ENCODE measurements around the gene PGAM2.
A peak's percentile ranks its signal among the peaks of the same experiment; 100 is the strongest.

Gene PGAM2

DNA sequence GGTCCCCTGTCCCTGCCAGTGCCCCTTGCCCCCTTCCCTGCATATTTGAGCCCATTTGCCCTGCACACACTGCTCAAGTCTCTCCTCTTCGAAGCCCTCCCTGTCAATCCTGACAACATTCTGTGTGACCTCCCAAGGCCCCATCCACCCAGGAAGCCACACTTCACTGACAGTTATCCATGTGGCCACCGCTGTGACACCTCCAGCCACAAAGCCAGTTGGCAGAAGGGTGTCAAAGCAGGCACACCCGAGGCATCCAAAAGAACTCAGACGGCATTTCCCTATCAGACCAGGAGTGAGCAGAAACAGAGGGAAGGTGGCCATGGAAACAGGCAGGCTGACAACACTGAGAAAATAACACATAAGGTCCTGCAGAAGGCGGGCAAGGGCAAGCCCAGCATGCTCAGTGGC is 12.3 kb upstream of the PGAM2 start:
- no peak overlapping the region for H3K27ac ChIP-seq (ENCODE audit: low read depth, low read length)
- H3K9ac ChIP-seq (ENCODE audit: low read length) = no peak overlapping the region
- H3K27me3 ChIP-seq (ENCODE audit: control insufficient read depth in 1 of 2, insufficient read depth in 2 of 2, low read length in 2 of 2) = no peaks in the 10 kb centered on the region
- peaks cover 55% of the 10 kb centered on the region for H3K36me3 ChIP-seq (ENCODE audit: insufficient read depth, low read length)
- H3K9me3 ChIP-seq (ENCODE audit: low read length) = no peaks in the 10 kb centered on the region
- H3K4me3 ChIP-seq (ENCODE audit: low read depth in 1 of 2, low read length in 2 of 2) = no peak overlapping the region
- H3K4me1 ChIP-seq (ENCODE audit: insufficient read depth, low read length) = peaks cover 18% of the 10 kb centered on the region

DNA sequence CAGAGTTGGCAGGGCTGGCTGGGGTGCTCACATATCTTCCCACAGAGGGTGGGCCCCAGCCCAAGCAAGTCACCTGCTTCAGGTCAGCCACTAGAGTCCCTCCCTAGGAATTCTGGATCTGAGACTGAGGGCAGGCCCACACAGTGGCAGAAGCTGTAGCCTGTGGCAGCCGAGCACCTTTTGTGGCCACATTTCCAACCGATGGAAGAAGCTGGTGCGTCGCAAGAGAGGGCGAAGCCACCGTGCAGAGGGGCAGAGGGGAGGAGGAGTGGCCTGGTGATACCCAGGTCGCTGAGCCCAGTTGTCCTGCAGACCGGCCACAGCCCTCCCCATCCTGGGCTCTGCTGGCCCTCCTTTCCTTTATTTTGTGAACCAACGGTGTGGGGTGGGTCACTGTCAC is 11.7 kb upstream of the PGAM2 start:
- Histone ChIP-seq H3K27me3 (ENCODE audit: control insufficient read depth in 1 of 2, insufficient read depth in 2 of 2, low read length in 2 of 2) (no peaks in the 10 kb centered on the region), H3K4me3 (ENCODE audit: low read depth in 1 of 2, low read length in 2 of 2) (no peak overlapping the region), H3K27ac (ENCODE audit: low read depth, low read length) (no peak overlapping the region), H3K36me3 (ENCODE audit: insufficient read depth, low read length) (peaks cover 57% of the 10 kb centered on the region), H3K9ac (ENCODE audit: low read length) (no peak overlapping the region), H3K4me1 (ENCODE audit: insufficient read depth, low read length) (peaks cover 25% of the 10 kb centered on the region), H3K9me3 (ENCODE audit: low read length) (no peaks in the 10 kb centered on the region)

DNA sequence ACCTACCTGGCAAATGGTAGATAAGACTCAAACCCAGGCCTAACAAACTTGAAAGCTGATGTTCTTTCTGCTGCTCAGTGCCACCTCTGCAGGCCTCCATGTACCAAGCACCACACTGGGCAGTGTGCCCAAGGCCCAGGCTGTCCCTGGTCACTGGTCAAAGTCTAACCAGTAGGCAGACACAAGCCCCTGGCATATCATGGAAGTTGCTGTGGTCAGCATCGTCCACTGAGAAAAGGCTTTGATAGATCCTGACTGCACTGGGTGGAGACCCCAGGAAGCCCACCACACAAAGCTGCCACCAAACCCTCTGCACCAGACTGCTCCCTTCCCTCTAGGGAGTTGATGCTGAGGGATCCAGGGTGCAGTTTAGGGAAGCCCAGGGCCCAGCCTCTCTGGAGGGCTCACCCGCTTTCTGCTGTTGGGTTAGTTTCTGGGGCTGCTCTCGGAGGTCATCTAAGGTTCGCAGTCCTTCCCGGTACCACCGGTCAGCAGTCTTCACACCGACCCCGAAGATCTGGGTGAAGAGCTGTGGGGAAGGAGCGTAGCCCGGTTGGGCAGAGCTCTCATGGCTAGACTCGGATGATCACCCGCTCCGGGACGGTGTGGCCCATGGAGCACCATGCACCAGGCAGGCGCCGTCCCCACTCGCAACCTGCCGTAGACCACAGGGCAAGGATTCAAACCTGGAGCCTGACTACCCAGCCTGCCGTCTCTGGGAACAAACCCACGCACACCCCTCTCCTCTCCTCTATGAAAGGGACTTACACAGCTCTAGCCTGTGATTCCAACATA is 10.9 kb upstream of the PGAM2 start:
- H3K4me1 ChIP-seq (ENCODE audit: insufficient read depth, low read length) = peaks cover 24% of the 10 kb centered on the region
- no peaks in the 10 kb centered on the region for H3K9me3 ChIP-seq (ENCODE audit: low read length)
- H3K27me3 ChIP-seq (ENCODE audit: control insufficient read depth in 1 of 2, insufficient read depth in 2 of 2, low read length in 2 of 2) = no peaks in the 10 kb centered on the region
- peaks cover 57% of the 10 kb centered on the region for H3K36me3 ChIP-seq (ENCODE audit: insufficient read depth, low read length)
- no peak overlapping the region for H3K9ac ChIP-seq (ENCODE audit: low read length)
- H3K4me3 ChIP-seq (ENCODE audit: low read depth in 1 of 2, low read length in 2 of 2) = no peak overlapping the region
- no peak overlapping the region for H3K27ac ChIP-seq (ENCODE audit: low read depth, low read length)

DNA sequence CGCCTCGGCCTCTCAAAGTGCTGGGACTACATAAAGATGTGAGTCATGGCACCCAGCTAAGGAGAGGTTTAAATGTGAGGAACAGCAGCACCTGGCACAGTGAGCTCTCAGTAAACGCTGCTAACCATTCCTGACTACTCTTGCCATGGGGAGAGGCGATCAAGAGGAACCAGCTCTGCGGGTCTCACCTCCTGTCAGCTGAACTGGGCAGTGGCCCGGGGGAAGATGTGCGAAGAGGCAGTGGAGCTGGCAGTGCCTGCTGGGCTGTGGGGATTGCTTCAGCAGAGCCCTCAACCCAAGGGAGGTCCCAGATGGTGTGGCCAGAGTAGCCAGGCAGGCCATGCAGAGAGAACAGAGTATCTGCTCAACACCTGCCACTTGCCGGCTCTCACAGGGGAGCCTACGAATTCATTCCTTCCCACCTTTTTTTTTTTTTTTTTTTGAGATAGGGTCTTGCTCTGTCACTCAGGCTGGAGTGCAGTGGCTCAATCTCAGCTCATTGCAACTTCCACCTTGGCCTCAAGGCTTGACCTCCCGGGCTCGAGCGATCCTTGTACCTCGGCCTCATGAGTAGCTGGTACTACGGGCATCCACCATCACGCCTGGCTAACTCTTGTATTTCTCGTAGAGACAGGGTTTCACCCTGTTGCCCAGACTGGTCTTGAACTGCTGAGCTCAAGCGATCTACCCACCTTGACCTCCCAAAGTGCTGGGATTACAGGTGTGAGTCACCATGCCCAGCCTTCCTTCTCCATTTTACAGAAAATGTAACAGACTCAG is 10.1 kb upstream of the PGAM2 start:
- no peak overlapping the region for H3K27ac ChIP-seq (ENCODE audit: low read depth, low read length)
- peaks cover 52% of the 10 kb centered on the region for H3K36me3 ChIP-seq (ENCODE audit: insufficient read depth, low read length)

DNA sequence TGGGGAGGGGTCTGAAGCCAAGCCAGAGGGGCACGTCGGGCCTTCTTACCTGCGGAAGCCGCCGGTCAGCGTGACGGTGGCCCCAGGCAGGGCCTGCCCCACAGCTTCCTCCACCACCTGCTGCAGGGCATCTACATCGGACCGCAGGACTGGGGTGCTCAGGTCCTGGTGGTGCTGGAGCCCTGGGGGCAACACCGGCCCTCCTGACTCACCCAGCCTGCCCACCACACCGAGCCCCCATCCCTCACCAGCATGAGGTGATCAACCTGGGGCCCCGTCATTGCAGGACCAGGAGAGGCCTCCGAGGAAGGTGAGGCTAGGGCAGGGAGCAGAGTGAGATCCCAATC is 9.0 kb upstream of the PGAM2 start:
- H3K4me3 ChIP-seq (ENCODE audit: low read depth in 1 of 2, low read length in 2 of 2) = no peak overlapping the region
- no peaks in the 10 kb centered on the region for H3K9me3 ChIP-seq (ENCODE audit: low read length)
- H3K36me3 ChIP-seq (ENCODE audit: insufficient read depth, low read length) = peaks cover 42% of the 10 kb centered on the region
- no peak overlapping the region for H3K27ac ChIP-seq (ENCODE audit: low read depth, low read length)
- H3K4me1 ChIP-seq (ENCODE audit: insufficient read depth, low read length) = peaks cover 18% of the 10 kb centered on the region
- no peaks in the 10 kb centered on the region for H3K27me3 ChIP-seq (ENCODE audit: control insufficient read depth in 1 of 2, insufficient read depth in 2 of 2, low read length in 2 of 2)
- H3K9ac ChIP-seq (ENCODE audit: low read length) = no peak overlapping the region

More for the DNA sequence above, 10.1 kb upstream of the PGAM2 start:
- Histone ChIP-seq H3K4me1 (ENCODE audit: insufficient read depth, low read length) (peaks cover 18% of the 10 kb centered on the region), H3K27me3 (ENCODE audit: control insufficient read depth in 1 of 2, insufficient read depth in 2 of 2, low read length in 2 of 2) (no peaks in the 10 kb centered on the region), H3K9ac (ENCODE audit: low read length) (no peak overlapping the region), H3K4me3 (ENCODE audit: low read depth in 1 of 2, low read length in 2 of 2) (no peak overlapping the region), H3K9me3 (ENCODE audit: low read length) (no peaks in the 10 kb centered on the region)

DNA sequence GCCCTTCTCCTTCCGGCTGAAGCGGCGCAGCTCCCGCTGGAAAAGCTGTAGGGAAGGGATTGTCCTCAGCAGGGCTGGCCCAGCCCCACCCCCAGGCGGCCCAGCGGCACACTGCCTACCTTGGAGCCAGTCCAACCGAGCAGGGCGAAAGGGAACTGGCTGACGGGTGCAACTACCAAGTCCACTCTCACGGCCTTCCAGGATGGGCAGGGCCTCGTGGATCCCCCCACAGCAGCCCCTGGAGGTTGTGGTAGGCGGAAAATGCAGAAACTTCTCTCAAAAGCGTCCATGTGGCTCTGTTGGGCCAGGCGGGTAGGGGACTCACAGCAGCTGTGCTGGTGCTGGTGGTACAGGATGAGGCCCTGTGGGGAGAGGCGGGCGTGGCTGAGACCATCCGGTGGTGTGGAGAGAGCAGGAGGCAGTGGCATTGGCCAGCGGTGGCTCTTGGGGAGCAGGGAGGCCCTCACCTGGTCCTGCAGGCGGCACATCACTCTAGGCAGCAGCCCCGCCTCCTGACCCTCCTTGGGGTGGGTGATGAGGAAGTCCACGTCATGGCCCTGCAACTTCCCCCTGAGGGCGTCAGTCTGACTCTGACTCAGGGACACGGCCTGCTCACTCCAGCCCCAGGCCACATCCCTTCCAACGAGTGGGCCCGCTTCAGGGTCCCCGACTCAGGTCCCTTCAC is 8.4 kb upstream of the PGAM2 start:
- H3K9me3 ChIP-seq (ENCODE audit: low read length) = no peaks in the 10 kb centered on the region
- peak overlapping the region; percentile 32 for H3K27ac ChIP-seq (ENCODE audit: low read depth, low read length)
- no peaks in the 10 kb centered on the region for H3K27me3 ChIP-seq (ENCODE audit: control insufficient read depth in 1 of 2, insufficient read depth in 2 of 2, low read length in 2 of 2)
- H3K4me1 ChIP-seq (ENCODE audit: insufficient read depth, low read length) = peaks cover 18% of the 10 kb centered on the region
- H3K36me3 ChIP-seq (ENCODE audit: insufficient read depth, low read length) = peaks cover 37% of the 10 kb centered on the region
- no peak overlapping the region for H3K4me3 ChIP-seq (ENCODE audit: low read depth in 1 of 2, low read length in 2 of 2)
- no peak overlapping the region for H3K9ac ChIP-seq (ENCODE audit: low read length)

DNA sequence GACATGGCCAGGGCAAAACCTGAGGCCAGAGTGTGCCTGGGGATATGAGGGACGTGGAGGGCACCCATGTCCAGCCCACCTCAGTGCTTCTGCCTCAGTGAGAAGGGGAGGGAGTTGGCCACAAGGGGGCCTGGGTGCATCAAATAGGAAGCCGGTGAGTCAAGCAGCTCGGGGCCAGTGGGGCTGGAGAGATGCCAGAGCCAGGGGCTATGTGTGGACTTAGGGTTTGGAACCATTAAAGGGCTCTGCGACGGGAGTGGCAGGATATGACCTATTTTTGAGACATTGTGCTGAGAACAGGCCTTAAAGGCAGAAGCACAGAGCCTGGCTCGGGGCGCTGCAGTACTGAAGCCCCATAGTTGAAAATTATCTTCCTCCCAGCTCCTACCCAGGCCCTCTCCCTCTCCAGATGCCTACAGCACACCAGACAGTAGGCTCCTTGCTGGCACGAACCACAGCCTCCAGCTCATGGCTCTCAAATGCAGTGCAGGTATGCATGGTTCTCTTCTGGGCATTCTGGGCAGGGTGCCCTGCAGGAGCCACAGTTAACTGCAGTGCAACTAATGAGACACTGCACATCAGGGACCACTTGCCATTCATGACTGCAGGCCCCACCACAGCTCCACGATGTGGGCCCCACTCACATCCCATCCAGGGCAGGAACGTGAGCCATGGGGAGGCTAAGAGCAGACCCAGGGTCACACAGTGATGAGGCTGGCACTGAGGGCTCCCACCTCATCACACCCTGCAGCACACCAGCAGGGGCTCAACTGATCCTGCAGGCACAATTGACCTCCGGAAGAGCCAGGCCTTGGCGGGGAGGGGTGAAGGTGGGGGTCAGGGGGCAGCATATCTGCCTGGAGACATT is 7.2 kb upstream of the PGAM2 start:
- Histone ChIP-seq H3K9ac (ENCODE audit: low read length) (no peak overlapping the region), H3K4me3 (ENCODE audit: low read depth in 1 of 2, low read length in 2 of 2) (no peak overlapping the region), H3K4me1 (ENCODE audit: insufficient read depth, low read length) (peaks cover 18% of the 10 kb centered on the region), H3K27me3 (ENCODE audit: control insufficient read depth in 1 of 2, insufficient read depth in 2 of 2, low read length in 2 of 2) (no peaks in the 10 kb centered on the region), H3K9me3 (ENCODE audit: low read length) (no peaks in the 10 kb centered on the region), H3K36me3 (ENCODE audit: insufficient read depth, low read length) (peaks cover 25% of the 10 kb centered on the region), H3K27ac (ENCODE audit: low read depth, low read length) (no peak overlapping the region)

DNA sequence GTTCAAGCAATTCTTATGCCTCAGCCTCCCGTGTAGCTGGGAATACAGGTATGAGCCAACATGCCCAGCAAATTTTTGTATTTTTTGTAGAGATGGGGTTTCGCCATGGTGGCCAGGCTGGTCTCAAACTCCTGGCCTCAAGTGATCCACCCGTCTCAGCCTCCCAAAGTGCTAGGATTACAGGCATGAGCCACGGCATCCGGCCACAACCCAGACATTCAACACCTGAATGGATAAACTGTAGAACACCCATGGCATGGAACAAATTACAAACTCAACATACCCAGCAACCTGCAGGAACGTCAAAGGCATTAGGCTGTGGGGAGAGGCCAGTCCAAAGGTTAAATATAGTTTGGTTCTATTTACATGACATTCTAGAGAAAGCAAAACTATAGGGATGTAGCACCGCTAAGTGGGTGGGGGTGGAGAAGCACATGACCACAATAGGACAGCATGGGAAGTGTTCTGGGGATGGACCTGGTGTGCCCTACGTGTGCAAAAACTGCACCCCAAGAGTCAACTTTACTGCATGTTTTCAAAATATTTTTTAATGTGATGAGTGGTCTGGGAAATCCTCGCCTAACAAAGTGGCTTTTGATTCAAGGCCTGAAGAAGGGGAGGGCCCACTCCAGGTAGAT is 6.5 kb upstream of the PGAM2 start:
- H3K36me3 ChIP-seq (ENCODE audit: insufficient read depth, low read length) = peaks cover 17% of the 10 kb centered on the region
- H3K27me3 ChIP-seq (ENCODE audit: control insufficient read depth in 1 of 2, insufficient read depth in 2 of 2, low read length in 2 of 2) = no peaks in the 10 kb centered on the region
- H3K4me1 ChIP-seq (ENCODE audit: insufficient read depth, low read length) = peaks cover 18% of the 10 kb centered on the region
- H3K9ac ChIP-seq (ENCODE audit: low read length) = no peak overlapping the region
- H3K9me3 ChIP-seq (ENCODE audit: low read length) = no peaks in the 10 kb centered on the region
- no peak overlapping the region for H3K27ac ChIP-seq (ENCODE audit: low read depth, low read length)
- H3K4me3 ChIP-seq (ENCODE audit: low read depth in 1 of 2, low read length in 2 of 2) = no peak overlapping the region

DNA sequence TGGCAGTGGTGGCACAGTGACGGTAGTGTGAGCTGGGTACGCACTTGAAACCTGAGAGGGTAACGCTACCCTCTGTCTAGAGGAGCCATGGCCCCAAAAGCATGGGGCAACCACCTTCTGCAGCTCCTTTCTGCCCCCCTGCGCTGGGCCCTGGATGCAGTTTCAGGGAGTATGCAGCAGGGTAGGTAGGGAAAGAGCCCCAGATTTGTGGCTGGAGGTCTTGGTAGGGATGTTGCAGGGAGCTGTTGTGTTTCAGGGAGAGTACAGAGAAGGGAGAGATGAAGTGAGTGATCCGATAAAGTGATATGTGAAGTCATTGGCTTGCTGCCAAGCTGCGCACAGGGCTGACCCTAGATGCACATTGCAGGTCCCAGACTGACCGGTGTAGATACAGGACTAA is 2.7 kb upstream of the PGAM2 start:
- H3K27ac ChIP-seq (ENCODE audit: low read depth, low read length) = no peak overlapping the region
- H3K9me3 ChIP-seq (ENCODE audit: low read length) = no peaks in the 10 kb centered on the region
- no peaks in the 10 kb centered on the region for H3K27me3 ChIP-seq (ENCODE audit: control insufficient read depth in 1 of 2, insufficient read depth in 2 of 2, low read length in 2 of 2)
- no peak overlapping the region for H3K4me3 ChIP-seq (ENCODE audit: low read depth in 1 of 2, low read length in 2 of 2)
- H3K36me3 ChIP-seq (ENCODE audit: insufficient read depth, low read length) = peaks cover 6% of the 10 kb centered on the region
- H3K9ac ChIP-seq (ENCODE audit: low read length) = no peak overlapping the region
- peaks cover 27% of the 10 kb centered on the region for H3K4me1 ChIP-seq (ENCODE audit: insufficient read depth, low read length)

DNA sequence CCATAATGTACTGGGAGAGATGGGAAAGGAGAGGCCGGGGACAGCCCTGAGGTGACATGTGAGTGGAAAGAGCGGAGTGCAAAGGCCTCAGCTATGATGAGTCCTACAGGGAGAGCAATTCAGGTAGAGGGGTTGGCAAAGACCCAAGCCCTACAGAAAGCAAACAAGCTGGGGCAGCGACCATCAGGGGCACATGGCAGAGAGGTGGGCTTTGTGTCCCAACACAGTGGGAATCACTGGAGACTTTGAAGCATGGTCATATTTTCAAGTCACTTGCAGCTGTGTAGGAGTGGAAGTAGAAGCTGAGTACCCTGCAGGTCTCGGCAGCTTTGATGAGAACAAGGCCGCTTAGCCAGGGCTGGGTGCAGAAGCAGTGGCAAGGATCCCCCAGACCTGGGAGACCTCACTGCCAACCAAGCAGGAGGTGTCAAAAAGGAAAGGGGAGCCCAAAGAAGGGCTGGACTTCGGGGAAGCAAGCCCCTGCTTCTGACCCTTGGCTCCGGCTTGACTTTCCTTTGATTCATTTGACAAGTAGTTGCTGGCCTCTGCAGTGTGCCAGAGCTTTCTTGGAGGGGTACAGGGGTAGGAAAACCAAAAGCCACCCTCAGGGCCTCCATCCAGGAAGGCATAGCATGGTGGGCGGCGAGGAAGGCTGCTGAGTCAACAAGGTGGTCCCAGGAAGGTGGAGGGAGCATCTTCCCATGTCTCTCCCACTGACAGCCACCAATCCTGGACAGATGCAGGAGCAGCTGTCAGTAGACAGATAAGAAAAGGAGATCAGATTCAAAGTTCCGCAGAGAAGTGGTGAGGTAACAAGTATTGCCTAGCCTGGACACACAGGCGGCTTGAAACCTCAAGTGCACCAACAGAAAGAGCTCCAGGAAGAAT is 1.9 kb upstream of the PGAM2 start:
- Histone ChIP-seq H3K4me1 (ENCODE audit: insufficient read depth, low read length) (peaks cover 20% of the 10 kb centered on the region), H3K27ac (ENCODE audit: low read depth, low read length) (no peak overlapping the region), H3K9ac (ENCODE audit: low read length) (no peak overlapping the region)

More for the DNA sequence above, 1.9 kb upstream of the PGAM2 start:
- Histone ChIP-seq H3K36me3 (ENCODE audit: insufficient read depth, low read length) (no peaks in the 10 kb centered on the region), H3K9me3 (ENCODE audit: low read length) (no peaks in the 10 kb centered on the region), H3K4me3 (ENCODE audit: low read depth in 1 of 2, low read length in 2 of 2) (no peak overlapping the region), H3K27me3 (ENCODE audit: control insufficient read depth in 1 of 2, insufficient read depth in 2 of 2, low read length in 2 of 2) (no peaks in the 10 kb centered on the region)

All from muscle layer of colon (tissue), 2 donors.